Measurements from ENCODE around the gene TSEN2. TPM values are rescaled to one million over a fixed set of nuclear protein-coding genes. Genes with fewer than 3 reads are reported as not detected.

The TSEN2 gene
- total RNA-seq = 10 to 100 TPM; 16.1 to 26.7 (median 21.4) TPM

DNA sequence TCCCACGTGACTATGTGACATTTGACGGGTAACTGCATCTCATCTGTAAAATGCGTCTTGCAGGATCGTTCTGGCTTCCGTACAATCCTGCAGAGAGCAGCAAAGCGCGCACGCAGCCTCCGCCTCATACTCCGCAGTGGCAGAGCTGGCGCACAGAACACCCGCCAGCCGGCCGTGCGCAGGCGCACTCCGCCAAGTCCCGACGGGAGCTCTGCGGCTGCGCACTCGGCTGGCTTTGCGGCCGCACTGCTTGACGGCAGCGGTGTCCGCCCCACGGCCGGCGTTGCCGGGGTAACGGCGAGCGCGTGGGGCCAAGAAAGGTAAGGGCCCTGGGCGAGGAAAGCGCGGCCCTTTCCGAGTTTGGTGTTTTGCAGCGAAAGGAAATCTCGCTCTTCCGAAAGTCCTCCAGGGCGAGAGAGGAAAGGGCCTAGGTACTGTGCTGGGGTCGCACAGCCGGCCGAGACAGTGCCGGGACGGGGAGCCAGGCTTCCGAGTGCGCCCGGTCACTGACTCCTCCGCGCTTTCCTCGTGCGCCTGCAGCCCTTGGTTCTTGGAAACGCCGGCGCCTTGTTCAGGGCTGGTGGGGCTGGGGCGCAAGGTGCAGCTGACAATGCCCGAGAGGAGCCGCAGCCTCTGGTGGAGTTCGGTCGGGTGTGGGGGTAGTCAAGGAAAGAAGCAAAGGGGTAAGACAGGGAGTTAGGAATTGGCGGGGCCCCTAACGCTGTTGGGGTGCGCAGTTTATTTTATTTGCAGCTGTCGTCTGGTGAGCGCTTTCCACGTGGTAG, at the start of gene TSEN2:
Gene TSEN2, plus strand, starts transcription at position 283 of the 785 bp plus-strand sequence. CDS start 5,321 bp downstream, outside the sequence.
- H3K27me3 ChIP-seq = no peaks in the 10 kb centered on the region
- TF ChIP-seq EP300 (IDR thresholded peaks at IDR 0.05) = no peak
- TF ChIP-seq POLR2AphosphoS5 (IDR thresholded peaks at IDR 0.05) = peak; percentile 76
- TF ChIP-seq POLR2A (IDR thresholded peaks at IDR 0.05) = peak; percentile 54 to 55
- TF ChIP-seq, protein P1, sequence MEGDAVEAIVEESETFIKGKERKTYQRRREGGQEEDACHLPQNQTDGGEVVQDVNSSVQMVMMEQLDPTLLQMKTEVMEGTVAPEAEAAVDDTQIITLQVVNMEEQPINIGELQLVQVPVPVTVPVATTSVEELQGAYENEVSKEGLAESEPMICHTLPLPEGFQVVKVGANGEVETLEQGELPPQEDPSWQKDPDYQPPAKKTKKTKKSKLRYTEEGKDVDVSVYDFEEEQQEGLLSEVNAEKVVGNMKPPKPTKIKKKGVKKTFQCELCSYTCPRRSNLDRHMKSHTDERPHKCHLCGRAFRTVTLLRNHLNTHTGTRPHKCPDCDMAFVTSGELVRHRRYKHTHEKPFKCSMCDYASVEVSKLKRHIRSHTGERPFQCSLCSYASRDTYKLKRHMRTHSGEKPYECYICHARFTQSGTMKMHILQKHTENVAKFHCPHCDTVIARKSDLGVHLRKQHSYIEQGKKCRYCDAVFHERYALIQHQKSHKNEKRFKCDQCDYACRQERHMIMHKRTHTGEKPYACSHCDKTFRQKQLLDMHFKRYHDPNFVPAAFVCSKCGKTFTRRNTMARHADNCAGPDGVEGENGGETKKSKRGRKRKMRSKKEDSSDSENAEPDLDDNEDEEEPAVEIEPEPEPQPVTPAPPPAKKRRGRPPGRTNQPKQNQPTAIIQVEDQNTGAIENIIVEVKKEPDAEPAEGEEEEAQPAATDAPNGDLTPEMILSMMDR (IDR thresholded peaks at IDR 0.05) = peak in 1 of 4 experiments; percentile 56
- H3K4me3 ChIP-seq = peak within 1 kb of the TSS; percentile 42 to 80
- 0% methylated on average over 1 to 8 of the region's 69 CpGs for WGBS, 2 donors (ENCODE audit: low coverage in 1 of 2)
- peak within 1 kb of the TSS; percentile 1 to 84 (median 76) for H3K27ac ChIP-seq
- peaks cover 6 to 39% (median 13%) of the 10 kb centered on the region in 3 donors for H3K4me1 ChIP-seq
- H3K36me3 ChIP-seq = peaks cover 0 to 10% of the 10 kb centered on the region in 2 donors
- H3K9me3 ChIP-seq = no peaks in the 10 kb centered on the region
- peak; percentile 97 for ATAC-seq

DNA sequence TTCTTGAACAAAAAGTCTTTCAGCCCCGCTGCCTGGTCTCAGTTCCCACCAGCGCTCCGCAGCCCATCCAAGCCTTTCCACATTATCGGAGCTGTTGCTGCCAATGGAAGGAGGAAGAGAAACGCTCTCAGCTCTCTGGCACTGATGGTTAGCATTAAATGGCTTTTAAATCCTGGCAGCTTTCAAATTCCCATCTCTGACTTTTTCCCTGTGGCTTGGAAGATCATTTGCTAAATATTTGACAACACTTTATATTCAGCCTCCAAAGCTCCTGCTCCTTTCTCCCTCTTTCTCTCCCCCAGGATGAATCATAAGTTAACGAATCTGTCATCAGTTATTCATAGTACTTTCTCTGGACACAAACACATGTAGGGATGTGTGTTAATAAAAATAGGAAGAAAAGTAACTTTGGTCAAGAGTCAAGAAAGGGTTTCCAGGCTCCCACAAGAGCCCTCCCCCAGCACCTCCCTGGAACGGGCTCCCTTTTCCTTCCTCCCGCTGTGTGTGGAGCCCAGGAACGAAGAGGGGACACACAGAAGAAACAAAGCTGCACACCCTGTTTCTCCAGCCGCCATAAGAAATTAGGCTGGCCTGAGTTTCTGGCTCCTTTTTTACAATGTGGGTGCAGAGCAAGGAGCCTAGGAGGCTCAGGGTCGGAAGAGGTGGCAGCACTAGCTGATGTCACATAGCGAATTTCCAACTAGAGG, 47.6 kb upstream of the TSEN2 start:
- Histone ChIP-seq H3K27ac (peak overlapping the region in 2 of 4 donors; percentile 31 to 48), H3K27me3 (peaks cover 18% of the 10 kb centered on the region)
- TF ChIP-seq POLR2AphosphoS5 (IDR thresholded peaks at IDR 0.05) (peak; percentile 9), EP300 (IDR thresholded peaks at IDR 0.05) (no peak)
- TF ChIP-seq, protein P1 (IDR thresholded peaks at IDR 0.05) = no peak

DNA sequence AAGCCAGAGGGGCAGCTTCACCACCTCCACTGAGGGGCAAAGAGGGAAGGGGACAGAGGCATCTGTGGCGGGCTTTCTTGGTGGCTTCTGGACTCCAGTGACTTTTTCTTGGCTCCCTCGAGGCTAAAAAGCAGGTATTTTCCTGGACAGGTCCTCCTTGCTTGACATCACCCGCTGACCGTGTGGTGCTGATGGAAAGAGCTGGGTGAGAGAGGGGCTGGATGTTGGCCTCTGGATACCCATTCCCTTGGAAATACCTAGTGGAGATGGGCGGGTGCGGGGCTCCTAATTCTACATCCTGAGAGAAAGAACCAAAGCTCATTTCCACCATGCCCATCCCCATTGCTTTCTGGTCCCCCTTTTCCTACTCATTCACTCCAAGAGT, 47.1 kb upstream of the TSEN2 start:
- WGBS, 2 donors (ENCODE audit: low coverage in 1 of 2) = 89 to 100% methylated on average over 2 to 3 of the region's 6 CpGs
- Histone ChIP-seq H3K27ac (peak overlapping the region in 1 of 4 donors; percentile 48), H3K27me3 (peaks cover 22% of the 10 kb centered on the region), H3K4me3 (no peak overlapping the region), H3K36me3 (no peaks in the 10 kb centered on the region), H3K4me1 (peaks cover 0 to 19% (median 0%) of the 10 kb centered on the region in 3 donors), H3K9me3 (no peaks in the 10 kb centered on the region)
- ATAC-seq = no peak
- TF ChIP-seq, protein P1 (IDR thresholded peaks at IDR 0.05) = no peak
- TF ChIP-seq EP300 (IDR thresholded peaks at IDR 0.05) = no peak
- TF ChIP-seq POLR2AphosphoS5 (IDR thresholded peaks at IDR 0.05) = no peak
- no peak for TF ChIP-seq POLR2A (IDR thresholded peaks at IDR 0.05)

More for the DNA sequence above, 47.6 kb upstream of the TSEN2 start:
- ATAC-seq = peak; percentile 21
- no peak overlapping the region for H3K4me3 ChIP-seq
- 26 to 80% methylated on average over 1 to 8 of the region's 12 CpGs for WGBS, 2 donors (ENCODE audit: low coverage in 1 of 2)
- H3K9me3 ChIP-seq = no peaks in the 10 kb centered on the region
- H3K4me1 ChIP-seq = peaks cover 0 to 19% (median 0%) of the 10 kb centered on the region in 3 donors
- no peaks in the 10 kb centered on the region for H3K36me3 ChIP-seq

DNA sequence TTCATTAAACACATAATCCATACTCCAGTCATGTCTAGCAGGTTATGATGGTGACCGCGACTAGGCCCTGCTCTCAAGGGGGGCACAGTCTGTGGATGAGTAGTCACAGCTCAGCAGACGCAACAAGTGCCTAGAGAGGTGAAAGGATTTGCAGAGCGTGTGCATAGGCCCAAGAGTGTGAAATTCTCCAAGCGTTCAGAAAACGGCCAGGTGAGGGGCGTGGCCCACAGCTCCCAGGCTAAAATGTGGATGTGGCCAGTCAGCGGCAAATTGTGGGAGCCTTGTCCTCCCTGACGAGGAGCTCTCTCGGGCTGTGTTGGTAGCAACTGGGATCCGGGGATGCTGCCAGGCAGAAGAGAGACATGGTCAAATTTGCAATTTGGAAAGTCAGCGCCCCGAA, 46.4 kb upstream of the TSEN2 start:
- TF ChIP-seq EP300 (IDR thresholded peaks at IDR 0.05) (no peak), POLR2AphosphoS5 (IDR thresholded peaks at IDR 0.05) (no peak), POLR2A (IDR thresholded peaks at IDR 0.05) (no peak)
- TF ChIP-seq, protein P1 (IDR thresholded peaks at IDR 0.05) = no peak
- no peaks in the 10 kb centered on the region for H3K36me3 ChIP-seq
- no peak overlapping the region for H3K27ac ChIP-seq
- no peak overlapping the region for H3K4me3 ChIP-seq
- ATAC-seq = no peak
- H3K27me3 ChIP-seq = peaks cover 26% of the 10 kb centered on the region
- 88 to 91% methylated on average over 8 to 10 of the region's 13 CpGs for WGBS, 2 donors (ENCODE audit: low coverage in 1 of 2)
- no peaks in the 10 kb centered on the region for H3K9me3 ChIP-seq
- peaks cover 0 to 19% (median 0%) of the 10 kb centered on the region in 3 donors for H3K4me1 ChIP-seq
